ENCODE results near the gene CYTH1. TPM values are rescaled to one million over a fixed set of nuclear protein-coding genes. Genes with fewer than 3 reads are reported as not detected.

The CYTH1 gene
- total RNA-seq, 1 donor from 2014 or later: 28.9 TPM

GRCh38 chr17:78825696-78826095, 43.6 kb upstream of the CYTH1 start:
- no peak for TF ChIP-seq CTCF (IDR thresholded peaks at IDR 0.05; ENCODE audit: borderline replicate concordance)
- intact Hi-C loops (cut with micrococcal nuclease): no loop called here
- no peaks in the 10 kb centered on the region for H3K4me1 ChIP-seq
- H3K4me3 ChIP-seq: no peak overlapping the region
- no peak for DNase-seq
- H3K36me3 ChIP-seq: peaks cover 97% of the 10 kb centered on the region
- H3K9me3 ChIP-seq (replicated peaks): no peaks in the 10 kb centered on the region
- no peak overlapping the region for H3K27ac ChIP-seq (replicated peaks)
- no peaks in the 10 kb centered on the region for H3K27me3 ChIP-seq (ENCODE audit: low read depth)

GRCh38 chr17:78824240-78824639, 42.2 kb upstream of the CYTH1 start:
- intact Hi-C loops (cut with micrococcal nuclease): no loop called here
- Histone ChIP-seq H3K27me3 (ENCODE audit: low read depth) (no peaks in the 10 kb centered on the region), H3K4me3 (no peak overlapping the region), H3K9me3 (replicated peaks) (no peaks in the 10 kb centered on the region), H3K36me3 (peaks cover 97% of the 10 kb centered on the region), H3K27ac (replicated peaks) (no peak overlapping the region), H3K4me1 (peaks cover 5% of the 10 kb centered on the region)
- TF ChIP-seq CTCF (IDR thresholded peaks at IDR 0.05; ENCODE audit: borderline replicate concordance): no peak
- DNase-seq: no peak

GRCh38 chr17:78823282-78824046, 41.4 kb upstream of the CYTH1 start:
- Histone ChIP-seq H3K36me3 (peaks cover 97% of the 10 kb centered on the region), H3K9me3 (replicated peaks) (no peaks in the 10 kb centered on the region), H3K4me3 (no peak overlapping the region), H3K4me1 (peaks cover 13% of the 10 kb centered on the region), H3K27ac (replicated peaks) (no peak overlapping the region), H3K27me3 (ENCODE audit: low read depth) (no peaks in the 10 kb centered on the region)
- no peak for TF ChIP-seq CTCF (IDR thresholded peaks at IDR 0.05; ENCODE audit: borderline replicate concordance)
- no peak for DNase-seq
- intact Hi-C loops (cut with micrococcal nuclease): no loop called here

- no peak overlapping the region for H3K4me3 ChIP-seq
- no peaks in the 10 kb centered on the region for H3K27me3 ChIP-seq (ENCODE audit: low read depth)
- H3K9me3 ChIP-seq (replicated peaks): no peaks in the 10 kb centered on the region
- TF ChIP-seq CTCF (IDR thresholded peaks at IDR 0.05; ENCODE audit: borderline replicate concordance): no peak
- no peak for DNase-seq
- no peak overlapping the region for H3K27ac ChIP-seq (replicated peaks)
- intact Hi-C loops (cut with micrococcal nuclease): no loop called here
- H3K4me1 ChIP-seq: peaks cover 14% of the 10 kb centered on the region
- H3K36me3 ChIP-seq: peaks cover 97% of the 10 kb centered on the region
Observed at GRCh38 chr17:78822552-78822951, 40.5 kb upstream of the CYTH1 start.

- peaks cover 14% of the 10 kb centered on the region for H3K4me1 ChIP-seq
- H3K9me3 ChIP-seq (replicated peaks): no peaks in the 10 kb centered on the region
- DNase-seq: no peak
- no peak overlapping the region for H3K4me3 ChIP-seq
- peaks cover 97% of the 10 kb centered on the region for H3K36me3 ChIP-seq
- no peak overlapping the region for H3K27ac ChIP-seq (replicated peaks)
- intact Hi-C loops (cut with micrococcal nuclease): no loop called here
- H3K27me3 ChIP-seq (ENCODE audit: low read depth): no peaks in the 10 kb centered on the region
- TF ChIP-seq CTCF (IDR thresholded peaks at IDR 0.05; ENCODE audit: borderline replicate concordance): no peak
Observed at GRCh38 chr17:78821961-78822360, 39.9 kb upstream of the CYTH1 start.

Data from left ventricle myocardium inferior (tissue), 1 donor.